Measurements from ENCODE around the gene LGALS3BP.

DNA sequence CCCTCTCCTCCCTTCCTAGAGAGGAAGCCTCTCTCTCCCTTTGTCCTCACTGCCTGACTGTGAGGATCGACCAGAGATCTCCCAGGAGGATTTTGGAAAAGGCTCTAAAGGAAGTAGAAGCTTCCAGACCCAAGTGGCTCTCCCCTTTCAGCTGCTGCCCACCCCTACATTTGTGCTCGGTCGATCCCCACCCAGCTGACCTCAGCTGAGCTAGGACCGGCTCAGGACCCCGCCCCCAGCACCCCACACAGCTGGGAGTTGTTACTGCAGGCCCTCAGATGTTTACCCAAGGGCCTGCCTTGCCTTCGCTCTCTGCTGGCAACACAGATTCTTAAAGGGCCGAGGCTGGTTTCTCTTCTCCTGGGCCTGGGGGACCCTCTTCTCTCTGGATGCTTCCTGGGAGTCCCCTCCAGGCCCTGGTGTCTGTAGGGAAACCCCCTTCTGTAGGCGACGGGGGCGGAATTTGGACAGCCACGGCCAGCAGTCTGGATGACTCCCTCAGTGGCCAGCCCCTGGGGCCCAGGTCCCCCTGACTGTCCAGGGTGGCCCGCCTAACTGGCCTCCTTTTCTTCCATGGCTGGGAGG is 27.7 kb downstream of the LGALS3BP start:
- TF ChIP-seq CTCF (IDR thresholded peaks at IDR 0.05; ENCODE audit: insufficient read depth, low read length) (no peak), POLR2AphosphoS5 (IDR thresholded peaks at IDR 0.05; ENCODE audit: low read depth) (no peak), REST (IDR thresholded peaks at IDR 0.05; ENCODE audit: insufficient replicate concordance, low read depth) (no peak)

Data from HL-60 (cell line).